ENCODE measurements around the gene TRIM54. TPM values are rescaled to one million over a fixed set of nuclear protein-coding genes. Genes with fewer than 3 reads are reported as not detected.

Gene TRIM54
- total RNA-seq, 1 donor, result not detected

DNA sequence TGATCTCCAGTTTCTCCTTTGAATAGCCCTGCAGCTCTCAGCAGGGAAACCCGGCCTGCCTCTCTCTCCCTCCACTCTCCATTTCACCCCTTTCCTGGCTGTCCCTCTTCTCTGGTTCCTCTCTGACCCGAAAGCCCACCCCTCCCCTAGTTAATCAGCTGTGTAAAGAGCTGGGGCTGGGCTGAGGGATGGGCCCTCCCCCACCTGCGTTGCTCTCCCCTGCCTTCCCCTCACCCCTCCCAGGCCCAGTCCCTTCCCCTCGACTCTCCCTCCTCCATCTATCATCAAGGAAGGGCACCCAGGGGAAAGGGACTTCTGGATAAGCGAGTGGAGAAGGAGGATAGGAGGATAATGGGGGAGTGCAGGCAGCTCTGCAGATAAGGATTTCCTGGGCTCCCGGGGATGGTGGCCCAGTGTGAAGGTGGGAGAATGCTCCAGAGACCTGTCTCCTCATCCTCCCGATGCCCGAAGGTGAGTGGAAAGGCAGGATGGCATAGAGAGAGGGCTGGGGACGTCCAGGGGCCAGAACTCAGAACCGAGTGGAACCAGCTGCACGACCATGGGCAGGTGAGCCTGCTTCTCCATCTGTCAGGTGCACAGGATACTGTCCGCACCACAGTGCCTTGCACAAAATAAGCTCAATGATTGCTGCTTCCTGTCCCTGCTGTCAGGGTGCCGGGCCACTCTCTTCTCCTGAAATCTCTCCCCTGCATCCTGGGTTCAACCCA is 31.4 kb upstream of the TRIM54 start:
- Histone ChIP-seq H3K27me3 (ENCODE audit: insufficient read depth, low read length) (no peaks in the 10 kb centered on the region), H4K20me1 (ENCODE audit: insufficient read depth, low read length) (no peaks in the 10 kb centered on the region), H3K27ac (ENCODE audit: low read depth, low read length) (no peak overlapping the region), H3K4me3 (ENCODE audit: insufficient read depth, low read length) (no peak overlapping the region), H3K79me2 (ENCODE audit: insufficient read depth, low read length) (no peaks in the 10 kb centered on the region), H3K9me3 (ENCODE audit: low read depth, low read length) (no peaks in the 10 kb centered on the region), H3K4me1 (ENCODE audit: insufficient read depth, low read length) (peaks cover 24% of the 10 kb centered on the region), H2AFZ (ENCODE audit: low read length) (no peak overlapping the region), H3K36me3 (ENCODE audit: insufficient read depth, low read length) (no peaks in the 10 kb centered on the region), H3K4me2 (ENCODE audit: insufficient read depth, low read length) (no peak overlapping the region)
- TF ChIP-seq, protein P1, sequence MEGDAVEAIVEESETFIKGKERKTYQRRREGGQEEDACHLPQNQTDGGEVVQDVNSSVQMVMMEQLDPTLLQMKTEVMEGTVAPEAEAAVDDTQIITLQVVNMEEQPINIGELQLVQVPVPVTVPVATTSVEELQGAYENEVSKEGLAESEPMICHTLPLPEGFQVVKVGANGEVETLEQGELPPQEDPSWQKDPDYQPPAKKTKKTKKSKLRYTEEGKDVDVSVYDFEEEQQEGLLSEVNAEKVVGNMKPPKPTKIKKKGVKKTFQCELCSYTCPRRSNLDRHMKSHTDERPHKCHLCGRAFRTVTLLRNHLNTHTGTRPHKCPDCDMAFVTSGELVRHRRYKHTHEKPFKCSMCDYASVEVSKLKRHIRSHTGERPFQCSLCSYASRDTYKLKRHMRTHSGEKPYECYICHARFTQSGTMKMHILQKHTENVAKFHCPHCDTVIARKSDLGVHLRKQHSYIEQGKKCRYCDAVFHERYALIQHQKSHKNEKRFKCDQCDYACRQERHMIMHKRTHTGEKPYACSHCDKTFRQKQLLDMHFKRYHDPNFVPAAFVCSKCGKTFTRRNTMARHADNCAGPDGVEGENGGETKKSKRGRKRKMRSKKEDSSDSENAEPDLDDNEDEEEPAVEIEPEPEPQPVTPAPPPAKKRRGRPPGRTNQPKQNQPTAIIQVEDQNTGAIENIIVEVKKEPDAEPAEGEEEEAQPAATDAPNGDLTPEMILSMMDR (IDR thresholded peaks at IDR 0.05; ENCODE audit: extremely low read depth, low read depth, low read length), result no peak
- peak; percentile 32 for DNase-seq (ENCODE audit: insufficient read length, low spot score, missing footprints)

DNA sequence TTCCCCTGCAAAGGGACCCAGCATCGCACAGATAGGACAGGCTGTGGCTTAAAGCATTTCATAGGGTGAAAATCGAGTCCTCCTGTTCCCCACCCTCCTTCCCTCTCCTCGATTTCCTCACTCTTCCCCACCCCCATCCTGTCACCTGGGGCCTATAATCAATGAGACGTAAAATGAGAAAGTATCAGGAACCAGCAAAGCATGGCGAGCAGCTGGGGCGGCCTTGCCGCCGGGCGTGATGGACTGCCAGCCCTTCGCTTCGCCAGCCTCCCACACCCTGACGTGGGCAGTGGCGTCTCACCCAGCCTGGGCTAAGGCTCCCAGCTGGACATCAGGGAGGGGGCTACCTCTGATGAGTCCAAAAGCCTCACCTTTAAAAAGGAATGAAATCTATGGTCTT is 30.5 kb upstream of the TRIM54 start:
- no peaks in the 10 kb centered on the region for H3K36me3 ChIP-seq (ENCODE audit: insufficient read depth, low read length)
- no peaks in the 10 kb centered on the region for H3K9me3 ChIP-seq (ENCODE audit: low read depth, low read length)
- DNase-seq (ENCODE audit: insufficient read length, low spot score, missing footprints), result peak; percentile 25
- no peak overlapping the region for H3K4me3 ChIP-seq (ENCODE audit: insufficient read depth, low read length)
- H3K27ac ChIP-seq (ENCODE audit: low read depth, low read length), result no peak overlapping the region
- H3K27me3 ChIP-seq (ENCODE audit: insufficient read depth, low read length), result no peaks in the 10 kb centered on the region
- no peak overlapping the region for H2AFZ ChIP-seq (ENCODE audit: low read length)
- no peak overlapping the region for H3K4me2 ChIP-seq (ENCODE audit: insufficient read depth, low read length)
- TF ChIP-seq, protein P1 (IDR thresholded peaks at IDR 0.05; ENCODE audit: extremely low read depth, low read depth, low read length), result no peak
- no peaks in the 10 kb centered on the region for H3K79me2 ChIP-seq (ENCODE audit: insufficient read depth, low read length)
- peaks cover 31% of the 10 kb centered on the region for H3K4me1 ChIP-seq (ENCODE audit: insufficient read depth, low read length)
- H4K20me1 ChIP-seq (ENCODE audit: insufficient read depth, low read length), result no peaks in the 10 kb centered on the region

DNA sequence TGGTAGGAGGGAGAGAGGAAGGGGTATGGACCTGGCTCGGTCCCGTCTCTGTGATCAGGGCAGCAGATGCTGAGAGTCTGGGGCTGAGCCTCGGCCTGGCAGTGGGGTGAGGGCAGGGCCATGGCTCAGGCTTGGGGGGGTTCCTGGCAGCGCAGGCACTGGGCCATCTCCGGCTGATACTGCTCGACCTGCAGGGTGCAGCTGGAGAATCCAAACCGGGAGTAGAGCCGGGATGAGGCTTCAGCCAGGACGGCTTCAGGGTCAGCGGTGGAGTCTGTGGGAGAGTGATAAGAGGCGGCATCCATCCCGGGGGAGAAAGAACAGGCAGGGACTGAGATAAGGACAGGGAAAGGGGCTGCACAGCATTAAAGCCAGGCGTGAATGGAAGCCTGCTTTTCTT is 27.0 kb upstream of the TRIM54 start:
- Histone ChIP-seq H3K4me3 (ENCODE audit: insufficient read depth, low read length) (peak overlapping the region; percentile 35), H3K4me2 (ENCODE audit: insufficient read depth, low read length) (peak overlapping the region; percentile 72), H3K36me3 (ENCODE audit: insufficient read depth, low read length) (no peaks in the 10 kb centered on the region), H3K27ac (ENCODE audit: low read depth, low read length) (peak overlapping the region; percentile 69), H2AFZ (ENCODE audit: low read length) (no peak overlapping the region), H4K20me1 (ENCODE audit: insufficient read depth, low read length) (no peaks in the 10 kb centered on the region), H3K9me3 (ENCODE audit: low read depth, low read length) (no peaks in the 10 kb centered on the region), H3K4me1 (ENCODE audit: insufficient read depth, low read length) (peaks cover 18% of the 10 kb centered on the region), H3K79me2 (ENCODE audit: insufficient read depth, low read length) (no peaks in the 10 kb centered on the region), H3K27me3 (ENCODE audit: insufficient read depth, low read length) (peaks cover 8% of the 10 kb centered on the region)
- TF ChIP-seq, protein P1 (IDR thresholded peaks at IDR 0.05; ENCODE audit: extremely low read depth, low read depth, low read length), result no peak
- DNase-seq (ENCODE audit: insufficient read length, low spot score, missing footprints), result peak; percentile 88

DNA sequence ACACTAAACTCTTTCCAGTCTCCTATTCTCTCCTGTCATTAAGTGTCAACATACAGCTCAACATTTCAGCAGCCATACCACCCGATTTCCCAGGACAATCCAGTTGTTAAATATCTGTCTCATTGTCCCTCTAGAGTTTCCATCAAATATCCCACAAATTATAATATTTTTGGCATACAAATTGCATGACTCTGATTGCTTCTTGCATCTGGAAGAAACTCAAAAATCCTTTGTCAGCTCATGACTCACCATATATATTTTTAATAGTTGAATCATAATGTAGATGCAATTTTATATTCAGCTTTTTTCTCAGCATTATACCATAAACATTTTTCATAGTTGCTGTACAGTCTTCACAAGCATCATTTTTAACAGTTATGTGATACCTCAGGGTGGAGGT is 26.6 kb upstream of the TRIM54 start:
- no peak overlapping the region for H2AFZ ChIP-seq (ENCODE audit: low read length)
- DNase-seq (ENCODE audit: insufficient read length, low spot score, missing footprints), result peak; percentile 95
- H3K4me1 ChIP-seq (ENCODE audit: insufficient read depth, low read length), result peaks cover 18% of the 10 kb centered on the region

More for the DNA sequence above, 26.6 kb upstream of the TRIM54 start:
- peak overlapping the region; percentile 69 for H3K27ac ChIP-seq (ENCODE audit: low read depth, low read length)
- H3K4me3 ChIP-seq (ENCODE audit: insufficient read depth, low read length), result peak overlapping the region; percentile 35
- H3K27me3 ChIP-seq (ENCODE audit: insufficient read depth, low read length), result peaks cover 13% of the 10 kb centered on the region
- TF ChIP-seq, protein P1 (IDR thresholded peaks at IDR 0.05; ENCODE audit: extremely low read depth, low read depth, low read length), result no peak
- peak overlapping the region; percentile 72 for H3K4me2 ChIP-seq (ENCODE audit: insufficient read depth, low read length)
- H3K36me3 ChIP-seq (ENCODE audit: insufficient read depth, low read length), result no peaks in the 10 kb centered on the region
- H4K20me1 ChIP-seq (ENCODE audit: insufficient read depth, low read length), result no peaks in the 10 kb centered on the region
- no peaks in the 10 kb centered on the region for H3K9me3 ChIP-seq (ENCODE audit: low read depth, low read length)
- H3K79me2 ChIP-seq (ENCODE audit: insufficient read depth, low read length), result no peaks in the 10 kb centered on the region
